ENCODE data around the gene KCNE3. TPM values are rescaled to one million over a fixed set of nuclear protein-coding genes. Genes with fewer than 3 reads are reported as not detected.

KCNE3 gene
- total and polyA plus RNA-seq, 2 of the 13 experiments (the other 11 are each of a cell fraction or from before 2014, with no cell fraction given), result 0.33 to 2.2 TPM

DNA sequence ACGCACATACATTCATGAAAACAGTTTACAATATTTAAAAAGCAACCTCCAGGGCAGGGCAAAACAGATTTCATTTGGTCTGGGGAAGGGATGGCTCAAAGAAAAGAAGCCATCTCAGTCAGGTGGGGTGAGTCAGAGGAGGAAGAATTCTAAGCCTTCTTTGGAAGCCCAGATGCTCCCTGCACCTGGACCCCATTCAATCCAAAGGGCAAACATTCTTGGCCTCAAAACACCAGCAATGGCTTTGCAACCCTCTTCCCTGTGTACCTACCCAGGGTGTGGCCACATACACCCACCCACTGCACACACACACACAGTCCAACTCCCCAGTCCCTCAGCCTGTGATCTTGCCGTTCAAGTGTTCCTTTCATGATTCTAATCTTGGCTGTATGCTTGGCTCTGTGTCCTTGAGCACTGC lies 2.0 kb downstream of the KCNE3 start (continued):
- TF ChIP-seq ZNF766 (CRISPR knock-in tag; IDR thresholded peaks at IDR 0.05; ENCODE audit: borderline replicate concordance) (no peak), FOXA1 (IDR thresholded peaks at IDR 0.05) (no peak), FOXA1 (CRISPR knock-in tag; IDR thresholded peaks at IDR 0.05) (peak; percentile 82), EP300 (IDR thresholded peaks at IDR 0.05; ENCODE audit: low read depth in 2 of 2, low read length in 2 of 2) (peak in 1 of 2 experiments; percentile 71; a peak in 1 of 4 replicates), EP300 (CRISPR knock-in tag; IDR thresholded peaks at IDR 0.05; ENCODE audit: borderline replicate concordance) (peak; percentile 91), CBX5 (CRISPR knock-in tag; IDR thresholded peaks at IDR 0.05; ENCODE audit: borderline replicate concordance) (0 out of 2 replicates have a peak, but pooled peaks have one; percentile 25), UBTF (CRISPR knock-in tag; IDR thresholded peaks at IDR 0.05) (no peak)
- TF ChIP-seq, protein P1, sequence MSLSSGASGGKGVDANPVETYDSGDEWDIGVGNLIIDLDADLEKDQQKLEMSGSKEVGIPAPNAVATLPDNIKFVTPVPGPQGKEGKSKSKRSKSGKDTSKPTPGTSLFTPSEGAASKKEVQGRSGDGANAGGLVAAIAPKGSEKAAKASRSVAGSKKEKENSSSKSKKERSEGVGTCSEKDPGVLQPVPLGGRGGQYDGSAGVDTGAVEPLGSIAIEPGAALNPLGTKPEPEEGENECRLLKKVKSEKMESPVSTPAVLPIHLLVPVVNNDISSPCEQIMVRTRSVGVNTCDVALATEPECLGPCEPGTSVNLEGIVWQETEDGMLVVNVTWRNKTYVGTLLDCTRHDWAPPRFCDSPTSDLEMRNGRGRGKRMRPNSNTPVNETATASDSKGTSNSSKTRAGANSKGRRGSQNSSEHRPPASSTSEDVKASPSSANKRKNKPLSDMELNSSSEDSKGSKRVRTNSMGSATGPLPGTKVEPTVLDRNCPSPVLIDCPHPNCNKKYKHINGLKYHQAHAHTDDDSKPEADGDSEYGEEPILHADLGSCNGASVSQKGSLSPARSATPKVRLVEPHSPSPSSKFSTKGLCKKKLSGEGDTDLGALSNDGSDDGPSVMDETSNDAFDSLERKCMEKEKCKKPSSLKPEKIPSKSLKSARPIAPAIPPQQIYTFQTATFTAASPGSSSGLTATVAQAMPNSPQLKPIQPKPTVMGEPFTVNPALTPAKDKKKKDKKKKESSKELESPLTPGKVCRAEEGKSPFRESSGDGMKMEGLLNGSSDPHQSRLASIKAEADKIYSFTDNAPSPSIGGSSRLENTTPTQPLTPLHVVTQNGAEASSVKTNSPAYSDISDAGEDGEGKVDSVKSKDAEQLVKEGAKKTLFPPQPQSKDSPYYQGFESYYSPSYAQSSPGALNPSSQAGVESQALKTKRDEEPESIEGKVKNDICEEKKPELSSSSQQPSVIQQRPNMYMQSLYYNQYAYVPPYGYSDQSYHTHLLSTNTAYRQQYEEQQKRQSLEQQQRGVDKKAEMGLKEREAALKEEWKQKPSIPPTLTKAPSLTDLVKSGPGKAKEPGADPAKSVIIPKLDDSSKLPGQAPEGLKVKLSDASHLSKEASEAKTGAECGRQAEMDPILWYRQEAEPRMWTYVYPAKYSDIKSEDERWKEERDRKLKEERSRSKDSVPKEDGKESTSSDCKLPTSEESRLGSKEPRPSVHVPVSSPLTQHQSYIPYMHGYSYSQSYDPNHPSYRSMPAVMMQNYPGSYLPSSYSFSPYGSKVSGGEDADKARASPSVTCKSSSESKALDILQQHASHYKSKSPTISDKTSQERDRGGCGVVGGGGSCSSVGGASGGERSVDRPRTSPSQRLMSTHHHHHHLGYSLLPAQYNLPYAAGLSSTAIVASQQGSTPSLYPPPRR (CRISPR knock-in tag; IDR thresholded peaks at IDR 0.05; ENCODE audit: borderline replicate concordance), result peak; percentile 34; the same call in 1 of the 2 replicates
- TF ChIP-seq, protein P2, sequence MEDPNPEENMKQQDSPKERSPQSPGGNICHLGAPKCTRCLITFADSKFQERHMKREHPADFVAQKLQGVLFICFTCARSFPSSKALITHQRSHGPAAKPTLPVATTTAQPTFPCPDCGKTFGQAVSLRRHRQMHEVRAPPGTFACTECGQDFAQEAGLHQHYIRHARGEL (CRISPR knock-in tag; IDR thresholded peaks at IDR 0.05), result no peak

Data from HepG2 (cell line).